Purkinje cell (primary cell): ENCODE results near the gene COX5B. TPM values are rescaled to one million over a fixed set of nuclear protein-coding genes. Genes with fewer than 3 reads are reported as not detected.

Experiments used
- polyA plus RNA-seq: library from polyadenylated mRNA; unstranded; fragments of >200 nt; fragmentation: Nextera tagmentation; gene quantifications from 2 replicates; pipeline ENCODE4 v1.2.1, GENCODE V29; 2014

COX5B gene
- 769 and 784 TPM in 2 replicates for polyA plus RNA-seq

GRCh38 chr2:97645695-97646629, at the start of gene COX5B:
Gene COX5B, plus strand, starts transcription at chr2:97646062. Its CDS starts 25 bp downstream, at chr2:97646087.

GRCh38 chr2:97663962-97664635, 18.2 kb downstream of the COX5B start, which contains the start of gene ACTR1B:
Gene ACTR1B, minus strand, starts transcription at chr2:97664044. Its CDS starts 154 bp downstream, at chr2:97663890.

DNA sequence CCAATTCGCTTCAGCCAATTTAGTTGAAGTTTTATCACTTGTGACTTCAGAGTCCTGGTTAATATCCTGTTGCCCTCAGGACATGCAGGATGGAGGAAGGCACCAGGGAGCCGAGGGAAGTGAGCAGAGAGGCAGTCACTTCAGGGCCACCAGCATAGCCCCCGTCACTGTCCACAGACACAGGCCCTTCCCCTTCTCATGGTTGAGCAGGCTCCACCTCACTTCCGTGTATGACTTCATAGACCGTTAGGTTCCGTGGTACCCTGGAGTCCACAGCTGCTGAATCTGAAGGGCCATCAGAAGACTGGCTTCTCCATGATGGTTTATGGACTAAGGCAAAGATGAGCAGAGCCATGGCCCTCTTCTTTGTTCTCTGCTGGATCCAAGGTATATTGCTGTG, 23.6 kb downstream of the COX5B start, which contains the start of gene C2orf92:
TSS of gene C2orf92 (plus strand) at position 266 of the 400 bp plus-strand sequence. CDS start at position 342, 76 bp downstream.

Other genes with a start within 250 kb of the COX5B start
- 10.6 and 16.6 TPM in 2 replicates for gene ANKRD36B, start 56.2 kb upstream of the COX5B start, polyA plus RNA-seq
- gene ACTR1B, start 18.0 kb downstream of the COX5B start, polyA plus RNA-seq = 5.9 and 7.6 TPM in 2 replicates
- gene C2orf92, start 23.7 kb downstream of the COX5B start, polyA plus RNA-seq = 0.56 and 2.0 TPM in 2 replicates
- not detected in 2 replicates for gene ZAP70, start 67.5 kb downstream of the COX5B start, polyA plus RNA-seq